Measurements from ENCODE around the gene SH3TC1. TPM values are rescaled to one million over a fixed set of nuclear protein-coding genes. Genes with fewer than 3 reads are reported as not detected.

Gene SH3TC1
- total RNA-seq, 4 donors from 2014 or later = 10.1 to 15.9 (median 11.1) TPM

Other genes with a start within 250 kb of the SH3TC1 start
- gene ABLIM2, start 40.5 kb upstream of the SH3TC1 start, total RNA-seq = 10 to 100 TPM; 10.6 to 31.7 (median 20.3) TPM
- 10 to 100 TPM in 2 of 4 donors, 1 to 10 TPM in 2; 4.0 to 18.2 (median 11.4) TPM for gene HTRA3, start 70.5 kb downstream of the SH3TC1 start, total RNA-seq
- gene ACOX3, start 241.4 kb downstream of the SH3TC1 start, total RNA-seq = 10 to 100 TPM; 37.5 to 55.9 (median 41.2) TPM
- gene TRMT44, start 241.5 kb downstream of the SH3TC1 start, total RNA-seq = 10 to 100 TPM; 39.0 to 61.0 (median 49.2) TPM